DND-41 (cell line): ENCODE measurements around the gene PROSER3.

ENCODE experiments used
- CTCF ChIP-seq: IDR thresholded peaks from 2 replicates; pipeline ENCODE4 v1.5.1; 2012; ENCODE audit warnings: borderline replicate concordance, low read length, moderate library complexity, mild to moderate bottlenecking; ENCODE audit not compliant: poor library complexity, severe bottlenecking; ENCODE audit errors: extremely low read depth
- EZH2 ChIP-seq: IDR thresholded peaks from 3 replicates; pipeline ENCODE4 v1.6.1; 2012; ENCODE audit warnings: borderline replicate concordance, low read depth, mild to moderate bottlenecking, moderate library complexity, low read length, inconsistent platforms; ENCODE audit not compliant: severe bottlenecking

- TF ChIP-seq CTCF (no peak), EZH2 (no peak)
Observed at GRCh38 chr19:35727053-35727955, 30.7 kb upstream of the PROSER3 start.
